Esophagus squamous epithelium (tissue), 5 donors: ENCODE results near the gene ZMYND10. TPM values are rescaled to one million over a fixed set of nuclear protein-coding genes. Genes with fewer than 3 reads are reported as not detected.
A peak's percentile ranks its signal among the peaks of the same experiment; 100 is the strongest.

ENCODE experiments used
- DNase-seq: peaks from one replicate; lab custom pipeline; 2025; lab: John Stamatoyannopoulos, UW
- H3K27ac ChIP-seq, 4 donors: fragments of 200-600 bp; sonication (generic); one replicate each; pipeline ENCODE4 v1.5.1; 2016 to 2019; ENCODE audit warnings: mild to moderate bottlenecking in 1 of 4
- H3K27me3 ChIP-seq, 4 donors: fragments of 200-600 bp; sonication (generic); 1 replicate in 3 of 4; 2 replicates in 1 of 4; pipeline versions ENCODE4 v1.5.1 to v1.6.0; 2017 to 2021; ENCODE audit warnings: antibody characterized with exemption in 1 of 4
- H3K36me3 ChIP-seq, 3 donors: fragments of 200-600 bp; sonication (generic); one replicate each; pipeline ENCODE4 v1.5.1; 2016 to 2019
- H3K4me1 ChIP-seq, 3 donors: fragments of 200-600 bp; sonication (generic); one replicate each; pipeline ENCODE4 v1.5.1; 2017 to 2019
- H3K4me3 ChIP-seq, 4 donors: fragments of 200-600 bp; sonication (generic); 1 replicate in 3 of 4; 2 replicates in 1 of 4; pipeline ENCODE4 v1.5.1; 2016 to 2019; ENCODE audit warnings: mild to moderate bottlenecking in 2 of 4, moderate library complexity in 1 of 4
- H3K9me3 ChIP-seq, 3 donors: fragments of 200-600 bp; sonication (generic); one replicate each; pipeline ENCODE4 v1.5.1; 2016 to 2019
- CTCF ChIP-seq, 6 experiments: fragments of 450-650 bp in 4 of 6; fragments of 200-600 bp in 2 of 6; sonication (generic) in 2 of 6; IDR thresholded peaks; one replicate each; pipeline ENCODE4 v1.5.1; 2016 to 2019; ENCODE audit warnings: antibody characterized with exemption in 6 of 6, mild to moderate bottlenecking in 4 of 6, moderate library complexity in 4 of 6
- POLR2A ChIP-seq, 4 donors: fragments of 450-650 bp; IDR thresholded peaks; one replicate each; pipeline ENCODE4 v1.6.1; 2017; ENCODE audit warnings: antibody characterized with exemption in 4 of 4, mild to moderate bottlenecking in 4 of 4, moderate library complexity in 3 of 4
- WGBS, 2 donors: methylation state at CpG; one replicate each; pipeline ENCODE4 v1.1.5; 2018; 5-methylcytosine and 5-hydroxymethylcytosine counted together
- intact Hi-C: fragments of 100-400 bp; cut with DNase I; formaldehyde crosslinking; loops from one replicate; pipeline ENCODE4 v1.15.0; 2022
- total RNA-seq, 4 donors: library from RNA; depleted of rRNA; stranded (reverse); fragments of >200 nt; gene quantifications; one replicate each; pipeline ENCODE4 v1.1.0, GENCODE V29; 2016
- donor health status: DM: yes; HTN: yes; CAD: no.

ZMYND10 gene
- total RNA-seq, 4 donors from 2014 or later: 1.1 TPM; not detected in 3

GRCh38 chr3:50330330-50330729, 15.2 kb downstream of the ZMYND10 start:
- Histone ChIP-seq H3K9me3 (no peaks in the 10 kb centered on the region), H3K36me3 (peaks cover 24 to 60% (median 26%) of the 10 kb centered on the region in 3 donors), H3K4me1 (peaks cover 38 to 72% (median 43%) of the 10 kb centered on the region in 3 donors), H3K27me3 (no peaks in the 10 kb centered on the region), H3K27ac (no peak overlapping the region), H3K4me3 (no peak overlapping the region)
- DNase-seq: no peak
- TF ChIP-seq CTCF (IDR thresholded peaks at IDR 0.05) (no peak), POLR2A (IDR thresholded peaks at IDR 0.05) (no peak)
- WGBS, 2 donors: 93% methylated on average over 3 of the region's 10 CpGs; no CpG with 5 or more reads in 1 of the 2 donors
- intact Hi-C loops: no loop called here

GRCh38 chr3:50327943-50328691, 17.4 kb downstream of the ZMYND10 start, which contains the start of gene TUSC2:
TSS of gene TUSC2 (minus strand) at chr3:50328223. CDS start at chr3:50328099, 124 bp downstream.
- H3K4me1 ChIP-seq: peaks cover 26 to 72% (median 29%) of the 10 kb centered on the region in 3 donors
- no peaks in the 10 kb centered on the region for H3K27me3 ChIP-seq
- peak; percentile 78 for DNase-seq

GRCh38 chr3:50327129-50327528, 18.4 kb downstream of the ZMYND10 start:
- WGBS, 2 donors: 43 to 78% methylated on average over 3 to 4 of the region's 4 CpGs
- Histone ChIP-seq H3K9me3 (no peaks in the 10 kb centered on the region), H3K36me3 (peaks cover 22 to 50% (median 23%) of the 10 kb centered on the region in 3 donors), H3K27ac (peak overlapping the region; percentile 85 to 93 (median 90)), H3K27me3 (no peaks in the 10 kb centered on the region), H3K4me3 (peak overlapping the region; percentile 83 to 94 (median 86)), H3K4me1 (peaks cover 34 to 72% (median 35%) of the 10 kb centered on the region in 3 donors)
- TF ChIP-seq POLR2A (IDR thresholded peaks at IDR 0.05) (no peak), CTCF (IDR thresholded peaks at IDR 0.05) (no peak)
- intact Hi-C loops: loop anchor here (10.0 kb wide), 1 partner anchor 52 kb away; the partner anchor contains the start of gene LSMEM2
- DNase-seq: no peak

More at GRCh38 chr3:50327943-50328691, 17.4 kb downstream of the ZMYND10 start, which contains the start of gene TUSC2:
- peak within 1 kb of the TSS; percentile 83 to 94 (median 86) for H3K4me3 ChIP-seq
- TF ChIP-seq POLR2A (IDR thresholded peaks at IDR 0.05): peak in 3 of 4 donors; percentile 62 to 81 (median 78)
- peak in 2 of 6 experiments; percentile 11 to 36 for TF ChIP-seq CTCF (IDR thresholded peaks at IDR 0.05)
- intact Hi-C loops: loop anchor here (10.0 kb wide), 1 partner anchor 53 kb away; the partner anchor contains the start of gene LSMEM2
- H3K36me3 ChIP-seq: peaks cover 24 to 60% (median 26%) of the 10 kb centered on the region in 3 donors
- peak within 1 kb of the TSS; percentile 85 to 93 (median 90) for H3K27ac ChIP-seq
- 1 to 7% methylated on average over 12 to 30 of the region's 55 CpGs for WGBS, 2 donors
- H3K9me3 ChIP-seq: no peaks in the 10 kb centered on the region

- no peak overlapping the region for H3K4me3 ChIP-seq
- H3K4me1 ChIP-seq: peaks cover 39 to 75% (median 40%) of the 10 kb centered on the region in 3 donors
- H3K27ac ChIP-seq: peak overlapping the region in 3 of 4 donors; percentile 6 to 98 (median 94)
- 83 to 85% methylated on average over 2 to 7 of the region's 8 CpGs for WGBS, 2 donors
- H3K36me3 ChIP-seq: peaks cover 13 to 41% (median 16%) of the 10 kb centered on the region in 3 donors
- no peaks in the 10 kb centered on the region for H3K27me3 ChIP-seq
- no peak for DNase-seq
- intact Hi-C loops: loop anchor here (10.0 kb wide), 1 partner anchor 51 kb away; the partner anchor contains the start of gene LSMEM2
- H3K9me3 ChIP-seq: no peaks in the 10 kb centered on the region
- no peak for TF ChIP-seq POLR2A (IDR thresholded peaks at IDR 0.05)
- TF ChIP-seq CTCF (IDR thresholded peaks at IDR 0.05): no peak
These were observed 19.4 kb downstream of the ZMYND10 start for GRCh38 chr3:50326182-50326541.
